Uterus (tissue), 2 donors: ENCODE data around the gene RASGEF1C.

Source experiments
- POLR2A ChIP-seq, 2 donors: fragments of 450-650 bp; IDR thresholded peaks; one replicate each; pipeline ENCODE4 v1.6.1; 2016; ENCODE audit warnings: antibody characterized with exemption in 2 of 2, mild to moderate bottlenecking in 1 of 2, moderate library complexity in 1 of 2
- TF ChIP-seq, protein P1 (sequence below), 4 experiments: fragments of 200-600 bp in 2 of 4; fragments of 450-650 bp in 2 of 4; sonication (generic) in 2 of 4; IDR thresholded peaks; one replicate each; pipeline ENCODE4 v1.5.1; 2016 to 2019; ENCODE audit warnings: antibody characterized with exemption in 4 of 4, mild to moderate bottlenecking in 2 of 4, moderate library complexity in 1 of 4

DNA sequence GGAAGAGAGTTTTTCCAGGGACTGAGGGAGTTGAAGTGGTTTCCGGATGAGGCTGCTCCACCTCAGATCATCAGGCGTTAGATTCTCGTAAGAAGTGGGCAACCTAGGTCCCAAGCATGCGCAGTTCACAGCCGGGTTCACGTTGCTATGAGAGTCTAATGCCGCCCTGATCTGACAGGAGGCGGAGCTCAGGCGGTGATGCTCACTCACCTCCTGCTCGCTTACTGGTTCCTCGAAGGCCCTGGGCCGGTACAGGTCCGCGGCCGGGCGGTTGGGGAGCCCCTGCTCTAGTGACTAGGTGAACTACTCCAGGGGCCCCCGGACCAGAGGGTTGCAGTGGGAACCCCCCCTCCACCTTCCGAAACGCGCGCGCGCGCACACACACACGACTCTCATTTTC, 136.5 kb downstream of the RASGEF1C start:
- TF ChIP-seq, protein P1, sequence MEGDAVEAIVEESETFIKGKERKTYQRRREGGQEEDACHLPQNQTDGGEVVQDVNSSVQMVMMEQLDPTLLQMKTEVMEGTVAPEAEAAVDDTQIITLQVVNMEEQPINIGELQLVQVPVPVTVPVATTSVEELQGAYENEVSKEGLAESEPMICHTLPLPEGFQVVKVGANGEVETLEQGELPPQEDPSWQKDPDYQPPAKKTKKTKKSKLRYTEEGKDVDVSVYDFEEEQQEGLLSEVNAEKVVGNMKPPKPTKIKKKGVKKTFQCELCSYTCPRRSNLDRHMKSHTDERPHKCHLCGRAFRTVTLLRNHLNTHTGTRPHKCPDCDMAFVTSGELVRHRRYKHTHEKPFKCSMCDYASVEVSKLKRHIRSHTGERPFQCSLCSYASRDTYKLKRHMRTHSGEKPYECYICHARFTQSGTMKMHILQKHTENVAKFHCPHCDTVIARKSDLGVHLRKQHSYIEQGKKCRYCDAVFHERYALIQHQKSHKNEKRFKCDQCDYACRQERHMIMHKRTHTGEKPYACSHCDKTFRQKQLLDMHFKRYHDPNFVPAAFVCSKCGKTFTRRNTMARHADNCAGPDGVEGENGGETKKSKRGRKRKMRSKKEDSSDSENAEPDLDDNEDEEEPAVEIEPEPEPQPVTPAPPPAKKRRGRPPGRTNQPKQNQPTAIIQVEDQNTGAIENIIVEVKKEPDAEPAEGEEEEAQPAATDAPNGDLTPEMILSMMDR (IDR thresholded peaks at IDR 0.05) = no peak
- TF ChIP-seq POLR2A (IDR thresholded peaks at IDR 0.05) = no peak
